ENCODE data around the gene ZNF512B.

GRCh38 chr20:63980317-63980805 lies 10.6 kb upstream of the ZNF512B start:
- no peak for TF ChIP-seq POLR2AphosphoS5 (IDR thresholded peaks at IDR 0.05; ENCODE audit: low read depth, low read length)
- no peak for TF ChIP-seq POLR2A (IDR thresholded peaks at IDR 0.05; ENCODE audit: low read depth, low read length)
- no peak for TF ChIP-seq TAF1 (IDR thresholded peaks at IDR 0.05; ENCODE audit: borderline replicate concordance, low read depth, low read length)

Measured in GM12892 (cell line).